ENCODE measurements around the gene AOC3.
"Not testable (repeated sequence)": the region's sequence is repeated elsewhere in the genome, so short reads cannot be mapped to it uniquely, and the experiment has no call there.

AOC3 gene

GRCh38 chr17:42891539-42892152, 40.6 kb downstream of the AOC3 start:
- no peak for DNase-seq (ENCODE audit: extremely low read depth in 1 of 2, low read depth in 1 of 2)

- no peak for DNase-seq (ENCODE audit: extremely low read depth in 1 of 2, low read depth in 1 of 2)
These were observed 42.4 kb downstream of the AOC3 start for GRCh38 chr17:42893359-42893758.

- DNase-seq (ENCODE audit: extremely low read depth in 1 of 2, low read depth in 1 of 2) = no peak
These were observed 43.5 kb downstream of the AOC3 start for GRCh38 chr17:42894283-42895184.

- no peak for DNase-seq (ENCODE audit: extremely low read depth in 1 of 2, low read depth in 1 of 2)
These were observed 44.2 kb downstream of the AOC3 start for GRCh38 chr17:42895185-42895555.

- no peak for DNase-seq (ENCODE audit: extremely low read depth in 1 of 2, low read depth in 1 of 2)
These were observed 47.3 kb downstream of the AOC3 start for GRCh38 chr17:42898147-42898811.

- not testable (repeated sequence) for DNase-seq (ENCODE audit: extremely low read depth in 1 of 2, low read depth in 1 of 2)
These were observed 49.0 kb downstream of the AOC3 start for GRCh38 chr17:42899981-42900380.

- DNase-seq (ENCODE audit: extremely low read depth in 1 of 2, low read depth in 1 of 2) = no peak
These were observed 49.7 kb downstream of the AOC3 start, which contains the start of gene G6PC1 for GRCh38 chr17:42900460-42901331. Gene G6PC1 (plus strand): TSS chr17:42900799. CDS start chr17:42900877, 78 bp downstream.

- no peak for DNase-seq (ENCODE audit: extremely low read depth in 1 of 2, low read depth in 1 of 2)
These were observed 50.7 kb downstream of the AOC3 start for GRCh38 chr17:42901535-42902229.

GRCh38 chr17:42904110-42904469, 53.1 kb downstream of the AOC3 start:
- DNase-seq (ENCODE audit: extremely low read depth in 1 of 2, low read depth in 1 of 2) = no peak

GRCh38 chr17:42906772-42907446, 55.9 kb downstream of the AOC3 start:
- no peak for DNase-seq (ENCODE audit: extremely low read depth in 1 of 2, low read depth in 1 of 2)
